IPS-11a (cell line): ENCODE results near the gene ABCF1.
A peak's percentile ranks its signal among the peaks of the same experiment; 100 is the strongest.
"Not testable (repeated sequence)": the region's sequence is repeated elsewhere in the genome, so short reads cannot be mapped to it uniquely, and the experiment has no call there.

Experiments
- H3K4me3 ChIP-seq: one replicate; pipeline ENCODE4 v1.5.1; 2013; ENCODE audit warnings: low read depth, low read length, control low read depth

Gene ABCF1

DNA sequence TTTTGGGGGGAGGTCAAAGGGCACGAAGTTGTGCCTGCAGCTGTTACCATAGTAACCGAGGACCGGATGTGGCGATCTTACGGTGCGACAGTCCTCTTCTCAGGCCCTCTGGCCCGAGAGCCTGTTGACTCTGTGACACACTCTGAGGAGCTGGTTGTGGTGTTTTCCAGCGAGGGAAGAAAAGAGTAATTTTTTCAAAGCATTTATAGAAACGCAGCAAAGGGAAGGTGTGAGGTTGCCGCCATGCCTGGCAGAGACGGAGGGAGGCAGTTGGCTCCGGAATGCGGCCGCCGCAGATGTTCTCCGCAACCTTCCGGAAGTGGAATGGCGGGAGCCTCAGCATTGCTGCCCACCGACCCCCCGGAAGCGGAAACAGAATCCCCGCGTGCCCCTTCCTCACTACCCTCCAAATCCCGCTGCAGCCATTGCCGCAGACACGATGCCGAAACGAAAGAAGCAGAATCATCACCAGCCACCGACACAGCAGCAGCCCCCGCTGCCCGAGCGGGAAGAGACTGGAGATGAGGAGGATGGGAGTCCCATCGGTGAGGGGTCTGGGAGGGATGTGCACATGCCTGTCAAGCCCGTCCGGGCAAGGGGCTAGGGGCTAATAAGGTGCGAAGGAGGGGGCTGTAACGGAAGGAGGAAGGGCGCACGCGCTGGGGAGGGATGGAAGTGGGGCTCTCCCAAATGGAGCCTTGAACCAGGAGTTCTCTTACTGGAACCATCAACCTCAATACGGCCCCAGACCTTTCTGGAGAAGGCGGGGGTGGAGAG, 14.1 kb upstream of the ABCF1 start, which contains the start of gene PRR3:
PRR3 (plus strand) TSS at position 390 of the 777 bp plus-strand sequence; CDS start at position 440, 50 bp downstream.
- H3K4me3 ChIP-seq, result peak within 1 kb of the TSS; percentile 89

DNA sequence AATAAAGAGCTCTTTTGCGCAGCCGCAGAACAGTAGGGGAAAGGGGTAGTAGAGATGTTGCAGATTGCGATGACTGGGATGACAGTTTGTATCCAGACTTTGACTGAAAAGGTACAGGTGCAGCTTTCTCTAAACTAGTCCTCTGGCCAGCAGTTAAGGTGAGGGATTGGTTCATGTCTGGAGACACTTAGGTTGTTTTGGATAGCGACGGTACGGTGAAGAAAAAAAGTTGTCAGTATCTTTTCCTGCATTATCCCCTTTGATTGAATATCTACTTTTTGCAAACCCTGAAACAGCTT, 13.6 kb upstream of the ABCF1 start:
- peak overlapping the region; percentile 89 for H3K4me3 ChIP-seq

DNA sequence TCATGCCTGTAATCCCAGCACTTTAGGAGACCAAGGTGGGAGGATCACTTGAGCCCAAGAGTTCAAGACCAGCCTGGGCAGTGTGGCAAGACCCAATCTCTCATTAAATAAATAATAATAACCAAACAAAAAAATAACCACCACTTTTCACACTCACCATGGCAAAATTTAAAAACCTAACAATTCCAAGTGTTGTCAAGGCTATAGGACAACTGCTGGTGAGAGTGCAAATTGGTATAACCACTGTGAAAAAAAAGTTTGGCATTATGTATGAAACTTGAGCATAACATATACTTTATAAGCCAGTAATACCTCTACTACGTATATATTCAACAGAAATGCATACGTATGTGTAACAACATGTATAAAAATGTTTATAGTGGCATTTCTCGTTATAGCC, 10.3 kb upstream of the ABCF1 start:
- H3K4me3 ChIP-seq, result no peak overlapping the region

DNA sequence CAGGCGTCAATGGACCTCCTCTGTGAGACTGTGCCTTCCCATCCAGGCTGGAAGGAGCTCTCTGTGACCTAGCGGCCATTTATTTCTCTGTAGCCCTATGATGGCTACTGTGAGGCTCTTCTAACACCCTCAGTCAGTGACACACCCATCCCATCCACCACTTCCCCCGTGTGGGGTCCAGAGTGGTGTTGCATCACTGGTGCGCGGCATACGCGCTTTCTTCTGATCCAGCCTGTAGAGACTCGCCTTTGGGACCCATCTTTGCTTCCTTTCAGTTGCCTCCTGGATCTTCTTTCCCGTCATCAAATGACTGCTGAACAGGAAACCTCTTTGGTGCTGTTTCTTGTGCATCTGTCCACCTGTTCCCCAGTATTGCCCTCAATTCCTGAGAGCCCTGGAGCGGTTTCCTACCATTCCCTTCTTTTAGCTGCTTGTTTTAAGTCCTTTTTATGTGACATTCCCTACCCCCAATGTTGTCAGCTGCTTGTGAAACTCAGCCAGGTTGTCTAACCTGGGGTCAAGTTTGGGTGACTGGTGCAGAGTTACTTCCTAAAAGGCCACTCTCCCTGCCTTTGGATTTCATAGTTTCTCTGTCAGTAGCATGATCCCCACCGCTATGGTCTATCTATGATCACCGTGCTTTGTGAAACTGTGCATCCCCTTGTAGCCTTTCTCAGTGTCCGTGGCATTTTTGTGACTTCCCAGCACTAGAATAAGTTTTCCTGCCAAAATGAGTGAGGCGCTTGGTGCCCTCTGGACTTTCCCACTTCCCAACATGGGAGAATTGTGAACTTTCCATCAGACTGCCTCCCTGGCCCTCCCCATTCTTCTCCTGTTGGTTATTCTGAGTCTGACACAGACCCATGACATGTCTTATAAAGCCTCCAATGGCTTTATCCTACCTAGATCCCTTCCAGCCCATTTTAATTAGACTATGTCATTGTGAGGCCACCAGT, 8.5 kb upstream of the ABCF1 start:
- no peak overlapping the region for H3K4me3 ChIP-seq

DNA sequence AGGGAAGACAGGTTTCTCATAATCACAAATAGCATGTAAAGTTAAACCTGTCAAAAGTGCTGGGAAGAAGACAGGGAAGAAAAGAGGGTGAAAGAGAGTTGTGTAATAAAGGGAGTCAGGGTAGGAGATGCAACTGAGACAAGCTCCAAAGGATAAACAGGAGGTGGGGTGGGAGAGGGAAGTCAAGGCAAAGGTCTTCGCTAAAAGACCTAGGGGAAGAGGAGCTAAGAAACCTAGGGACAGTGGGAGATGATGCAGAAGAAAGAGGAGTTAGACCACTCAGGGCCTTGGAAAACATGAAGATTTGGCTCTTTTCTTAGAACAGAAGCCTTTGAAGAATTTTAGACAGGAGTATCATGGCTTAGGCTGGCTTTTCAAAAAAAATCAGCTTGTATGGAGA, 7.1 kb upstream of the ABCF1 start:
- H3K4me3 ChIP-seq, result no peak overlapping the region

DNA sequence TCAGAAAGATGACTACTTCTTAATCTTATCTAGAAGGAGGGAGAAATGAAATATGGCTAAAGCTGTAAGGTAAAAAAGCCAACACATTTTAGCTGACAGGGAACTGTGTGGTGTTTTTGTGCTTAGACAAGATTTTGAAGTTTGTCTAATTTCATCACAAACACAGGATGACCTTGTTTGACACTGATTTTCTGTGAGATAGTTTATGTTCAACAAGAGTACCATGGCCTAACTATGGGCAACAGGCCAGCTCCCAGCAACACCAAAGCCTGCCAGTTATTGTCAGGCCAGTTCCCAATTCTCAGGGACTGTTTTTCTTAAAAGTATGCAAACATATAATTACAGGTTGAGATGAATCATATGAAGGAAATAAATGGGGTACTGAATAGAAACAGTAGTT, 5.5 kb upstream of the ABCF1 start:
- no peak overlapping the region for H3K4me3 ChIP-seq

DNA sequence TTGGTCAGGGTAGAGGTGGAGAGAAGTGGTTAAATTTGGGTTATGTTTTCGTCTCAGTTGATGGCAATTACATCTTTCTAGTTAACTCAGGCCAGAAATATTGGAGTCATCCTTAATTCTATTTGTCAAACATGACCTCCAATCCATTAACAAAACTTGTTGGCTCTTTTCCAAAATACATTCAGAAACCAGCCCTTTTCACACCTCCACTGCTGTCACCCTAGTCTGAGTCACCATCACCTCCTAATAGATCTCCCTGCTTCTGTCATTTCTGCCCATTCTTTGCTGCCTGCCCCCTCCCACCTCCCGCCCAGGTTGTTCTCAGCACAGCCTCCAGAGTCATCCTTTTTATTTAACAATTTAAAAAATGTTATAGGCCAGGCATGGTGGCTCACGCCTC, 3.0 kb upstream of the ABCF1 start:
- H3K4me3 ChIP-seq, result no peak overlapping the region

DNA sequence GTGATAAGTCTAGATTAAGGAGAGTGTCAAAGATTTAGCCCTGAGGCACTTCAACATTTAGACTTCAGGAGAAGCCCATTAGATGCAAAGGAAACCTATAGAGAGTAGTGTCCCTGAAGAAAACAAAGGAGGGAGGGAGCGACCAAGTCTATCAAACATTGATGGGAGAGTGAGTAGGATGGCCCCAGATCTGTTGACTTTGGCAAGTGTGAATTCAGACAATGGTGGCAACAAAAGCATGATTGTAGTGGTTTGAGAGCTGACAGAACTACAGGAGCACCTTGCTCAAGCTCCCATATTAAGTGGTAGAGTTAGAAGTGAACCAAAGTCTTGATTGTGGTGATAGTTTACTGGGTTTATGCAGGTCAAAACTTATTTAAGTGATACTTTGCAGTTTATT, 979 bp upstream of the ABCF1 start:
- H3K4me3 ChIP-seq, result peak overlapping the region; percentile 96

DNA sequence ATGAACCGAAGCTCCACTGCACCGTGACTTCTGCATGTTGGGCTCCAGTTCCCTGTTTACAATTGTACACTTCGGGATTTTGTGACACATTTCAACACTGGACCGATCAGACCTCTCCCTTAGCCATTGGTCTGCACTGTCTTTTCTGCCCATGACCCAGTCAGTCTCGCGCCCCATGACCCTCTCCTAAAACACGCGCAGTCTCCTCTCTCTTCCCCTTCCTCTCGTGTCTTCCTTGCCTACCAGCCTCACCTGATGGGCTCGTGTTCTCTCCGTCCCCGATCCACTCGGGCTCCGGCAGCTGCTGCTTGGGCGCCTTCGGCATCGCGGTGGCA, 535 bp upstream of the ABCF1 start:
- peak overlapping the region; percentile 96 for H3K4me3 ChIP-seq

DNA sequence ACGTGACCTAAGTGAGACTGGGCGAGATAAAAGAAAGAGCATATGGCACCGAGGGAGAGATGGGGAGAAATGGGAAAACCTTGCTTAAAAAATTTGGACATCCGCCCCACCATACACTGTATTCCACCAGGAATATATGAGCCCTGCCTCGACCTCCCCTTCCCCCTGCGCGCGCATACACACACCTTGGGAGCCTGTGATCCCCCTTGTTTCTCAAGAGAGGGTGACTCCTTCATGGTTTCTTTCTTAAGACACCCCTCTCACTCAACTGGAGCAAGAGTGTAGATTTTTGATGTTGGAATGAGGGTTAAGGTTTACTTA, 480 bp downstream of the ABCF1 start:
- peak overlapping the region; percentile 96 for H3K4me3 ChIP-seq

DNA sequence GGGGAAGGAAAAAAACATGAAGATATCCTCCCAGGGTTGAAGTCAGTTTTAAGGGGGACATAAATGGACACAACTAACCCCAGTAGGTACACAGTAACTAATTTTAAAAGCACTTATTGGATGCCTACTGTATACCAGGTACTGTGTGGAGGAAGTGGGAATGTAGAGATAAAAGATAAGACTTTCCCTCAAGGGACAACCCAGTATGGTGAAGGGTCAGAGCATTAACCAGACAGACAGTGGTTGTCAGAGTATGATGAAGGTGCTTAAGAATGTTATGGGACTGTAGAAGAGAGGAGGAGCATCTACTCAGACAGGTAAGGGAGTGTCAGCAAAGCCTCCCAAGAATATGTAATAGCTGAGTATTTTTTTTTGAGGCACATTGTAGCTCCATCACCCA, 906 bp downstream of the ABCF1 start:
- peak overlapping the region; percentile 96 for H3K4me3 ChIP-seq

DNA sequence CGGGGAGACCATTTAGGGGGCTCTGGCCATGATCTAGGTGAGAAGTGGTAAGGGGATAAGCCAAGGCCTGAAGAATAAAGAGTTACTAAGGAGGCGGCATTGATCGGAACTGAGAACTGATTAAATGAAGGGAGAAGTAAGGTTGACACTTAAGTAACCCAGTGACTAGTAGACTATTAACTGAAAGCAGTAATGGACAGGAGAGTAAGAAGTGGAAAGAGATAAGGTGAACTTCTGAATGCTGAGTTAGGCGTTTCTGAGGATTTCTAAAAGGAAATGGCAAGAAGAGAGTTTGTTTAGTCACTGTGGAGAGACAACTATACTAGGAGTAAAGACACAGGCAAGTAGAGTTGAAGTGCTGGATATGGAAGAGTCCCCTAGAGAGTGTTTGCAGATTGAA, 1.9 kb downstream of the ABCF1 start:
- no peak overlapping the region for H3K4me3 ChIP-seq

DNA sequence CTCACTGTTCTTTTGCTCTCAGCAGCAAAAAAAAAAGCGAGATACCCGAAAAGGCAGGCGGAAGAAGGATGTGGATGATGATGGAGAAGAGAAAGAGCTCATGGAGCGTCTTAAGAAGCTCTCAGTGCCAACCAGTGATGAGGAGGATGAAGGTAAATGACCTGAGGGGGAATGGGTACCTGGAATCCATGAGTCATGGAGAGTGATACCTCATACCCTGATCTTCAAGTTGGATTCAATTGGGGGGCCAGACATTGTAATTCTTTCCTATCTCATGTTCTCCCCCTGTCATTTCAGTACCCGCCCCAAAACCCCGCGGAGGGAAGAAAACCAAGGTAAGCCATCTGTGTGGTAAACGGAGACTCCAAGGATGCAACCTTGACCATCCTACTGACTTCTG, 6.8 kb downstream of the ABCF1 start:
- H3K4me3 ChIP-seq, result no peak overlapping the region

DNA sequence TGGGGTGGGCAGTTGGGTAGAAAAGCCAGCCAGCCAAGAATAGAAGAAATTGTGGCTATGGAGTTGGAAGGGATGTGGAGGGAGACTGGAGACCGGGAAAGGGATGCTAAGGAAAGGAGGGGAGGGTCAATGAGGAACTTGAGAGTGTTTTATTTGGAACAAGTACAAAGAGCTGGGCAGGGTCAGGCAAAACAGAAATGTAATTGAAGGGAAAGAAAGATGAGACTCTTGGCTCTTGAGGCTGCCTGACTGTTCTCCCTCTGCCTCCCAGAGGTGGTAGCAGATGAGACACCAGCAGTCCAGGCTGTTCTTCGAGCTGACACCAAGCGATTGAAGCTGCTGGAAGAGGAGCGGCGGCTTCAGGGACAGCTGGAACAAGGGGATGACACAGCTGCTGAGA, 12.7 kb downstream of the ABCF1 start:
- no peak overlapping the region for H3K4me3 ChIP-seq

DNA sequence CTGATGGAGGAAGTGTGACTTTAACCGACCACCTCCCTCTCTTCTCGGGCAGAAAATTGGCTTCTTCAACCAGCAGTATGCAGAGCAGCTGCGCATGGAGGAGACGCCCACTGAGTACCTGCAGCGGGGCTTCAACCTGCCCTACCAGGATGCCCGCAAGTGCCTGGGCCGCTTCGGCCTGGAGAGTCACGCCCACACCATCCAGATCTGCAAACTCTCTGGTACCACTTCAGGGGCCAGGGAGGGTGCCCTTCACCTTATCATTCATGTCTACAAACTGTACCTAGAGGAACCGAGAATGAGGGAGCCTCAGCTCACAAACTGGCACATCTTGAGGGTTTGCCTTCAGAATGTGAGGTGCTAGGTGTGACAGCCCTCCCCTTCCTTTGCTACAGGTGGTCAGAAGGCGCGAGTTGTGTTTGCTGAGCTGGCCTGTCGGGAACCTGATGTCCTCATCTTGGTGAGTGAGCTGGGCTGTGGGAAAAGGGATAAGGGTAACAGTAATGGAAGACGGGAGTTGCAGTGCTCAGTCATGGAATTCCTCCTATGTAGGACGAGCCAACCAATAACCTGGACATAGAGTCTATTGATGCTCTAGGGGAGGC, 18.6 kb downstream of the ABCF1 start:
- H3K4me3 ChIP-seq, result no peak overlapping the region

DNA sequence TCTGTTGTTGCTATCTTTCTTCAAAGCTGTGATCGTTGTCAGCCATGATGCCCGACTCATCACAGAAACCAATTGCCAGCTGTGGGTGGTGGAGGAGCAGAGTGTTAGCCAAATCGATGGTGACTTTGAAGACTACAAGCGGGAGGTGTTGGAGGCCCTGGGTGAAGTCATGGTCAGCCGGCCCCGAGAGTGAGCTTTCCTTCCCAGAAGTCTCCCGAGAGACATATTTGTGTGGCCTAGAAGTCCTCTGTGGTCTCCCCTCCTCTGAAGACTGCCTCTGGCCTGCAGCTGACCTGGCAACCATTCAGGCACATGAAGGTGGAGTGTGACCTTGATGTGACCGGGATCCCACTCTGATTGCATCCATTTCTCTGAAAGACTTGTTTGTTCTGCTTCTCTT, 19.3 kb downstream of the ABCF1 start:
- H3K4me3 ChIP-seq, result no peak overlapping the region

DNA sequence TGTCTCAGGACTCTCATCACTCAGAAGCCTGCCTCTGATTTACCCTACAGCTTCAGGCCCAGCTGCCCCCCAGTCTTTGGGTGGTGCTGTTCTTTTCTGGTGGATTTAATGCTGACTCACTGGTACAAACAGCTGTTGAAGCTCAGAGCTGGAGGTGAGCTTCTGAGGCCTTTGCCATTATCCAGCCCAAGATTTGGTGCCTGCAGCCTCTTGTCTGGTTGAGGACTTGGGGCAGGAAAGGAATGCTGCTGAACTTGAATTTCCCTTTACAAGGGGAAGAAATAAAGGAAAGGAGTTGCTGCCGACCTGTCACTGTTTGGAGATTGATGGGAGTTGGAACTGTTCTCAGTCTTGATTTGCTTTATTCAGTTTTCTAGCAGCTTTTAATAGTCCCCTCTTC, 19.8 kb downstream of the ABCF1 start:
- H3K4me3 ChIP-seq, result no peak overlapping the region

DNA sequence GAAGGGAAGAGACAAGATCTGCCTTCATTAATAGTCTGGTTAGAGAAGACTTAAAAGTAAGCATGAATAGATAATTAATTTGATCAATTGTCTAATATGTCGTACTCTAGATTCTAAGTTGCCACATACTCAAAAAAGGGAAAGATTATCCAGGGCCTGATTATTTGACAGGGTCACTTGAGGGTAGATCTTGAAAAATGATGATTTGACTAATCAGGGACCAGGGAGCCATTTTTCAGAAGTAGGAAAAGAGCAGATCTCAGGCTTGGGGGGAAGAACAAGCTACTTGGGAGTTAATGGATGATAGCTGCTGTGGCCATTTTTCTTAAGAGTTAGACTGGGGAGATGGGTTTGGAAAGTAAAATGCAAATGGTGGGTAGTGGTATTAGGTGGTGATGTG, 21.0 kb downstream of the ABCF1 start:
- H3K4me3 ChIP-seq, result no peak overlapping the region

DNA sequence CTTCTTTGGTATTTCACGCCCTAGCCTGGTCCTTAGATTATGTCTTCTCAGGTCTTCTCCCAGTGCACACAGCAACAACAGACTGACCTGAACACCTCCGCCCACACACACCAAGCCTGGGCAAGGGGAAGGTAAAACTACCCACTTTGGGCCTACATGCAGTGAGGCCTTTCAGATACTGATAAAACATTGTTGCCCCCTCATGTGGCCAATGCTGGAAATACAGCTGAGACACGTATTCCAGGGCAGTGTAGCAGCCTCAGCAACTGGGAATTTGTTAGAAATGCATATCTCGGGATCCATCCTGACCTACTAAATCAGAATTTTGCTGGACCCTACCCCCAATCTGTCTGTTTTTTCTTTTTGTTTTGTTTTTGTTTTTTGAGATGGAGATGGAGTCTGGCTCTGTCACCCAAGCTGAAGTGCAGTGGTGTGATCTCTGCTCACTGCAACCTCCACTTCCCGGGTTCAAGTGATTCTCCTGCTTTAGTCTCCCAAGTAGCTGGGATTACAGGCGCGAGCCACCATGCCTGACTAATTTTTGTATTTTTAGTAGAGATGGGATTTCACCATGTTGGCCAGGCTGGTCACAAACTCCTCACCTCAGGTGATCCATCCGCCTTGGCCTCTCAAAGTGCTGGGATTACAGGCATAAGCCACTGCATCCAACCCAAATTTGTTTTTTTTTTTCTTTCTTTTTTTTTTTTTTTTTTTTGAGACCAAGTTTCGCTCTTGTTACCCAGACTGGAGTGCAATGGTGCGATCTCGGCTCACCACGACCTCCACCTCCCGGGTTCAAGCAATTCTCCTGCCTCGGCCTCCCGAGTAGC, 26.3 kb downstream of the ABCF1 start:
- H3K4me3 ChIP-seq, result not testable (repeated sequence)

DNA sequence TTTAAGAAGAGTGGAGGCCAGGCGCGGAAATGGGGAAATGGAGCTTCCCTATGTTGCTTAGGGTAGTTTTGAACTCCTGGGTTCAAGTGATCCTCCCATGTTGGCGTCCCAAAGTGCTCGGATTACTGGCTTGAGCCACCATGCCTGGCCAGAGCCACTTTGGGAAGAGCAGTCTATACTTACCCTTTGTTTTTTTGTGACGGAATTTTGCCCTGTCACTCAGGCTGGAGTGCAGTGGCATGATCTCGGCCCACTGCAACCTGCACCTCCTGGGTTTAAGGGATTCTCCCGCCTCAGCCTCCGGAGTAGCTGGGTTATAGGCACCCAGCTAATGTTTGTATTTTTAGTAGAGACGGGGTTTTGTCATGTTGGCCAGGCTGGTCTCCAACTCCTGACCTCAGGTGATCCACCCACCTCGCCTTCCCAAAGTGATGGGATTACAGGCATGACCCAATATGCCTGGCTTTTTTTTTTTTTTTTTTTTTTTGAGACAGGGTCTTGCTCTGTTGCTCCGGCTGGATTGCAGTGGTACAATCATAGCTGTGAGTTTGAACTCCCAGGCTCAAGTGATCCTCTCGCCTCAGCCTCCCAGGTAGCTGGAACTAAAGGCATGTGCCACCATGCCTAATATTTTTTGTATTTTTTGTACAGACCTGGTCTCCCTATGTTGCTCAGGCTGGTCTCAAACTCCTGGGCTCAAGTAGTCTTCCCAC, 27.8 kb downstream of the ABCF1 start:
- H3K4me3 ChIP-seq, result no peak overlapping the region
